Esophagus squamous epithelium (tissue), 4 donors: ENCODE measurements around the gene CPA2.

Source experiments
- CTCF ChIP-seq, 6 experiments: fragments of 450-650 bp in 4 of 6; fragments of 200-600 bp in 2 of 6; sonication (generic) in 2 of 6; IDR thresholded peaks; one replicate each; pipeline ENCODE4 v1.5.1; 2016 to 2019; ENCODE audit warnings: antibody characterized with exemption in 6 of 6, mild to moderate bottlenecking in 4 of 6, moderate library complexity in 4 of 6
- POLR2A ChIP-seq, 4 donors: fragments of 450-650 bp; IDR thresholded peaks; one replicate each; pipeline ENCODE4 v1.6.1; 2017; ENCODE audit warnings: antibody characterized with exemption in 4 of 4, mild to moderate bottlenecking in 4 of 4, moderate library complexity in 3 of 4

- TF ChIP-seq CTCF (IDR thresholded peaks at IDR 0.05) (no peak), POLR2A (IDR thresholded peaks at IDR 0.05) (no peak)
Measured at GRCh38 chr7:130303127-130303526, 36.5 kb downstream of the CPA2 start.
